Type B pancreatic cell (in vitro differentiated cells): ENCODE measurements around the gene MICAL2. TPM values are rescaled to one million over a fixed set of nuclear protein-coding genes. Genes with fewer than 3 reads are reported as not detected.

Experiments
- DNase-seq: peaks from one replicate; pipeline ENCODE4 v3.0.0; 2021; ENCODE audit warnings: mixed read lengths; ENCODE audit not compliant: unreplicated experiment; ENCODE audit errors: extremely low spot score
- H3K27ac Mint-ChIP-seq: 2 replicates; pipeline ENCODE4 v1.8.0; 2021; ENCODE audit warnings: mild to moderate bottlenecking, mixed read lengths
- H3K27me3 Mint-ChIP-seq: 2 replicates; pipeline ENCODE4 v1.8.0; 2021; ENCODE audit warnings: mixed read lengths
- H3K36me3 Mint-ChIP-seq: 2 replicates; pipeline ENCODE4 v1.8.0; 2021; ENCODE audit warnings: mixed read lengths
- H3K4me1 Mint-ChIP-seq: one replicate; pipeline ENCODE4 v1.8.0; 2021; ENCODE audit warnings: mixed read lengths; ENCODE audit not compliant: unreplicated experiment
- H3K4me3 Mint-ChIP-seq: 2 replicates; pipeline ENCODE4 v1.8.0; 2021; ENCODE audit warnings: mild to moderate bottlenecking, mixed read lengths
- H3K9me3 Mint-ChIP-seq: 2 replicates; pipeline ENCODE4 v1.8.0; 2021; ENCODE audit warnings: mixed read lengths
- CTCF ChIP-seq: fragments of 200-600 bp; sonication (generic); conservative IDR thresholded peaks from 2 replicates; pipeline ENCODE4 v1.5.0; 2021; ENCODE audit warnings: antibody characterized with exemption, mild to moderate bottlenecking
- total RNA-seq: library from RNA; stranded (reverse); gene quantifications from 2 replicates; pipeline ENCODE4 v1.2.1, GENCODE V29; 2021; ENCODE audit warnings: low replicate concordance

MICAL2 gene
- total RNA-seq, 1 donor from 2014 or later, result 38.0 TPM

GRCh38 chr11:12221051-12221535 is 110.7 kb downstream of the MICAL2 start:
- TF ChIP-seq CTCF, result no peak
- Mint-ChIP-seq H3K4me1 (peaks cover 41% of the 10 kb centered on the region), H3K4me3 (no peak overlapping the region), H3K9me3 (no peaks in the 10 kb centered on the region), H3K36me3 (peaks cover 3% of the 10 kb centered on the region), H3K27me3 (no peaks in the 10 kb centered on the region), H3K27ac (no peak overlapping the region)
- DNase-seq, result no peak

GRCh38 chr11:12222055-12222792 is 111.8 kb downstream of the MICAL2 start:
- Mint-ChIP-seq H3K9me3 (no peaks in the 10 kb centered on the region), H3K4me3 (no peak overlapping the region), H3K4me1 (peaks cover 41% of the 10 kb centered on the region), H3K36me3 (peaks cover 3% of the 10 kb centered on the region), H3K27ac (no peak overlapping the region), H3K27me3 (no peaks in the 10 kb centered on the region)
- no peak for TF ChIP-seq CTCF
- DNase-seq, result no peak

GRCh38 chr11:12223771-12224536 is 113.6 kb downstream of the MICAL2 start:
- H3K4me1 Mint-ChIP-seq, result peaks cover 31% of the 10 kb centered on the region
- peak overlapping the region; percentile 89 for H3K27ac Mint-ChIP-seq
- no peaks in the 10 kb centered on the region for H3K9me3 Mint-ChIP-seq
- DNase-seq, result no peak
- no peak for TF ChIP-seq CTCF
- peak overlapping the region; percentile 64 for H3K4me3 Mint-ChIP-seq
- no peaks in the 10 kb centered on the region for H3K27me3 Mint-ChIP-seq
- H3K36me3 Mint-ChIP-seq, result no peaks in the 10 kb centered on the region

- TF ChIP-seq CTCF, result no peak
- H3K4me3 Mint-ChIP-seq, result no peak overlapping the region
- DNase-seq, result no peak
- peaks cover 25% of the 10 kb centered on the region for H3K4me1 Mint-ChIP-seq
- no peaks in the 10 kb centered on the region for H3K27me3 Mint-ChIP-seq
- no peaks in the 10 kb centered on the region for H3K36me3 Mint-ChIP-seq
- no peaks in the 10 kb centered on the region for H3K9me3 Mint-ChIP-seq
- H3K27ac Mint-ChIP-seq, result peak overlapping the region; percentile 89
Observed at GRCh38 chr11:12224537-12224893, 114.1 kb downstream of the MICAL2 start.

- peaks cover 19% of the 10 kb centered on the region for H3K4me1 Mint-ChIP-seq
- H3K27me3 Mint-ChIP-seq, result no peaks in the 10 kb centered on the region
- H3K4me3 Mint-ChIP-seq, result no peak overlapping the region
- no peak for DNase-seq
- no peak for TF ChIP-seq CTCF
- H3K27ac Mint-ChIP-seq, result no peak overlapping the region
- H3K9me3 Mint-ChIP-seq, result no peaks in the 10 kb centered on the region
- peaks cover 2% of the 10 kb centered on the region for H3K36me3 Mint-ChIP-seq
Observed at GRCh38 chr11:12225046-12225739, 114.8 kb downstream of the MICAL2 start.
